22Rv1 (cell line): ENCODE data around the gene AUTS2.

Experiments used
- ZFX ChIP-seq: fragments of 450-650 bp; IDR thresholded peaks from 2 replicates; pipeline ENCODE4 v1.6.1; 2017; ENCODE audit warnings: antibody characterized with exemption, borderline replicate concordance
- TF ChIP-seq, protein P1 (sequence below): fragments of 450-650 bp; IDR thresholded peaks from 2 replicates; pipeline ENCODE4 v1.5.1; 2017; ENCODE audit warnings: mild to moderate bottlenecking

DNA sequence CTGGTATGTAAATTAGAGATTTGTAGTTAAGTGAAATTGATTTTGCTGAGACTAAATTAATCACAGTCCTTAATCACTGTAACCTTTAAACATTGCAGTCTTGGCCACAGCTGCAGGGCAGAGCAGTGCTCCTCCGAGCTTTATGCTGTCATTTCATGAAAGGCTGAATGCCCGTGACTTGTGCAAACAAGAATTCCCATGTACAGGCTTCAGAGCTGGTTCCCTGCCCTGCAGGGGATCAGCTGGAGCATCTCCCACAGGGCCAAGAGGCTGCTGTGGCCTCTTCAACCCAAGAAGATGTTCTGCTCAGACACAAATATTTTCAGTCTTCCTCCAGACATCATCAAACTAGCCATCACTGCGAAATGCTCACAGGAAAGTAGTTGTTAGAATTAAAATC is 419.1 kb downstream of the AUTS2 start:
- TF ChIP-seq, protein P1, sequence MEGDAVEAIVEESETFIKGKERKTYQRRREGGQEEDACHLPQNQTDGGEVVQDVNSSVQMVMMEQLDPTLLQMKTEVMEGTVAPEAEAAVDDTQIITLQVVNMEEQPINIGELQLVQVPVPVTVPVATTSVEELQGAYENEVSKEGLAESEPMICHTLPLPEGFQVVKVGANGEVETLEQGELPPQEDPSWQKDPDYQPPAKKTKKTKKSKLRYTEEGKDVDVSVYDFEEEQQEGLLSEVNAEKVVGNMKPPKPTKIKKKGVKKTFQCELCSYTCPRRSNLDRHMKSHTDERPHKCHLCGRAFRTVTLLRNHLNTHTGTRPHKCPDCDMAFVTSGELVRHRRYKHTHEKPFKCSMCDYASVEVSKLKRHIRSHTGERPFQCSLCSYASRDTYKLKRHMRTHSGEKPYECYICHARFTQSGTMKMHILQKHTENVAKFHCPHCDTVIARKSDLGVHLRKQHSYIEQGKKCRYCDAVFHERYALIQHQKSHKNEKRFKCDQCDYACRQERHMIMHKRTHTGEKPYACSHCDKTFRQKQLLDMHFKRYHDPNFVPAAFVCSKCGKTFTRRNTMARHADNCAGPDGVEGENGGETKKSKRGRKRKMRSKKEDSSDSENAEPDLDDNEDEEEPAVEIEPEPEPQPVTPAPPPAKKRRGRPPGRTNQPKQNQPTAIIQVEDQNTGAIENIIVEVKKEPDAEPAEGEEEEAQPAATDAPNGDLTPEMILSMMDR: no peak
- TF ChIP-seq ZFX: no peak
